ENCODE data around the gene TACC2.

TACC2 gene

DNA sequence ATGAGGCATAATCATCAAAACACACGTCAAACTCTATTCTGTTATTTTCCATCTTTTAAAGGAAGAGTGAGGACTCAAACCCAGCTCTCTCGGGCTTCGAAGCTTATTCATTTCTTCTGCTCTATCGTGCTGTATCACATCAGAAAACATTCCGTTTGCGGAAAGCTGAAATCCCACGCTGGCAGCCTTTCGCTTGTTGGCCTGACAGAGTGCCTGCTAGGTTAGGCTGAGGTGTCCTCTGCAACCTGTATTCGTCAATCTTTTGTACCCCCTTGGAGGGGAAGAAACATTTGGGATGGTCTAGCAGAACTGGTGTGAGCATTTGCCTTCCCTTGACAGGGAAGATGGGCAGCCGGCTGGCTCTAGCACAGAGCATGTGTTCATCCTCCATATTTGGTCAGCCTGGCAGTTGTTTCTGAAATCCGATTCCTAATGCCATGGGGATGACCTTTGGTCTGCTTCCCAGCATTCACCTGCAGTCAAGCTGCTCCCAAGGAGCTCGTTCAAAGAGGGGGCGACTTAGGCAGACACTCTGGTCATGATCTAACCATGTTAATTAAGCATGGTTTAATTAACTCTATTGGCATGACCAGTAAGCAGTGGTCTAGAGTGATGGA, 55.2 kb downstream of the TACC2 start:
- H3K4me3 ChIP-seq (ENCODE audit: low read depth, low read length), result no peak overlapping the region
- DNase-seq (ENCODE audit: low read depth), result no peak
- TF ChIP-seq, protein P1, sequence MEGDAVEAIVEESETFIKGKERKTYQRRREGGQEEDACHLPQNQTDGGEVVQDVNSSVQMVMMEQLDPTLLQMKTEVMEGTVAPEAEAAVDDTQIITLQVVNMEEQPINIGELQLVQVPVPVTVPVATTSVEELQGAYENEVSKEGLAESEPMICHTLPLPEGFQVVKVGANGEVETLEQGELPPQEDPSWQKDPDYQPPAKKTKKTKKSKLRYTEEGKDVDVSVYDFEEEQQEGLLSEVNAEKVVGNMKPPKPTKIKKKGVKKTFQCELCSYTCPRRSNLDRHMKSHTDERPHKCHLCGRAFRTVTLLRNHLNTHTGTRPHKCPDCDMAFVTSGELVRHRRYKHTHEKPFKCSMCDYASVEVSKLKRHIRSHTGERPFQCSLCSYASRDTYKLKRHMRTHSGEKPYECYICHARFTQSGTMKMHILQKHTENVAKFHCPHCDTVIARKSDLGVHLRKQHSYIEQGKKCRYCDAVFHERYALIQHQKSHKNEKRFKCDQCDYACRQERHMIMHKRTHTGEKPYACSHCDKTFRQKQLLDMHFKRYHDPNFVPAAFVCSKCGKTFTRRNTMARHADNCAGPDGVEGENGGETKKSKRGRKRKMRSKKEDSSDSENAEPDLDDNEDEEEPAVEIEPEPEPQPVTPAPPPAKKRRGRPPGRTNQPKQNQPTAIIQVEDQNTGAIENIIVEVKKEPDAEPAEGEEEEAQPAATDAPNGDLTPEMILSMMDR (IDR thresholded peaks at IDR 0.05; ENCODE audit: control insufficient read depth, extremely low read depth, insufficient read depth), result no peak

DNA sequence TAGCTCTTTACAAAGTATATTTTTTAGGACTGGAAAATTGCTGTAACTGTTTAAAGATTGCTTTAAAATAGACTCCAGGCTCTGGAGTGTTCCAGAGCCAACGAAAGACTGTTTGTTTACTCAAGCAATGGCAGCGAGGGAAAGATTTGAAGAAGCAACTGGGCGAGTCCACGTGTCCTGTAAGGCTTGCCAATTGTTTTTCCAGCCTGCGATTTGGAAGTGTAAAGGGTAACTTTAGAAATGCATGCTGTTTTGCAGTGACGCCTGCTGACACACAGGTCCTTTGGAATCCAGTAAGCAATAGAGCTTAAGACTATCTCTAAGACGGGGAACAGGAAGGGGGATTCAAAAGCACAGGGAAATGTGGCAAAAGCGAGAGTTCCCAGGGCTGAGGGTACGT, 55.8 kb downstream of the TACC2 start:
- H3K4me3 ChIP-seq (ENCODE audit: low read depth, low read length), result no peak overlapping the region
- TF ChIP-seq, protein P1 (IDR thresholded peaks at IDR 0.05; ENCODE audit: control insufficient read depth, extremely low read depth, insufficient read depth), result no peak
- DNase-seq (ENCODE audit: low read depth), result no peak

DNA sequence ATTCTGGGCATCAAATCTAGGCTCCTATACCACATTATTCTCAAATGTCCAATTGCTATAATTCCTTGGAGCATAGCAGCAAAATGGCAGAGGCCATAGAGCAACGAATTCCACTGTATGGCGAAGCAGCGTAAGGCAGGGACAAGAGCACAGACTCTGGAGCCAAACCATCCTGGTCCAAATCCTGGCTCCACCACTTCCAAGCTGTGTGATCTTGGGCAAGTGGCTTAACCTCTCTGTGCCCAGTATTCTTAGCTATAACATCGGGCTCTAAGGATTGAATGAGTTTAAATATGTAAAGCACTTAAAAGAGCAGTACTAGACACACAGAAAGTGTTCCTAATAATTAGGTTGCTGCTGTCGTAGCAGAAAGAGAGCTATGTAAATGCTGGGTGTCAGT, 56.2 kb downstream of the TACC2 start:
- no peak for DNase-seq (ENCODE audit: low read depth)
- TF ChIP-seq, protein P1 (IDR thresholded peaks at IDR 0.05; ENCODE audit: control insufficient read depth, extremely low read depth, insufficient read depth), result no peak
- no peak overlapping the region for H3K4me3 ChIP-seq (ENCODE audit: low read depth, low read length)

DNA sequence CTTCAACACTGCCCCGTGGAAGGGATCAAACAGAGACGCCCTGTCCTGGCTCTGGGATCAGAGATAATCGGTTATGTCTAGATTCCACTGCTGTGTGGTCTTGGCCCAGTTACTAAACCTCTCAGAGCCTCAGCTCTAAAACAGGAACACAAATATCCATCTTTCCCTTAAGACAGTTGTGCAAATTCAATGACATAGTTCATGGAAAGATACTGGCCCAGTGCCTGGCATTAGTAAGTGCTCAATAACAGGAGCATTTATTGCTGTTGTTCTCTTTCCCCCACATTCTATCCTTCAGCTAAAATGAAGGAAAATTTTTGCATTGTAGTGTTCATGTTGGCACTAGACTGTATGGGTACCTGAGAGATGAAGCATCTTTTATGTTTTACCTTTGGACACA, 58.6 kb downstream of the TACC2 start:
- H3K4me3 ChIP-seq (ENCODE audit: low read depth, low read length), result no peak overlapping the region
- TF ChIP-seq, protein P1 (IDR thresholded peaks at IDR 0.05; ENCODE audit: control insufficient read depth, extremely low read depth, insufficient read depth), result no peak

DNA sequence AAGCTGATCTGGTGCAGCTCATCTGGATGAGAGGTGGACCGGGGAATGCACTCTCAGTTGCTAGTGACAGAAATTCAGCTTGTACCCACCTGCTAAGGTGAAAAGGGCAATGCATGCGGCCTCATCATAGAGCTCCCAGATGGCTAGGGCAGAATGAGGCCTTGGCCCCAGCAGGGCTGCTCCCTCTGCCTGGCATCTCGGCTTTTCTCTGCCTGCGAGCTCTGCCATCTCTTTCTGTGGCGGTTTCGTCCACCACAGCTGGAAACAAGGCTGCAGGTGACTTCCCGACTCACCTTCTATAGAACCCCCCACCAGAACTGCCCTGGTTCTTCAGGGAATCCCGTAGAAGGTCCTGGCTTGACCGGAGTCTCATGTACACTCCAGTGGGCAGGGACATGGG, 60.1 kb downstream of the TACC2 start:
- H3K4me3 ChIP-seq (ENCODE audit: low read depth, low read length), result no peak overlapping the region
- TF ChIP-seq, protein P1 (IDR thresholded peaks at IDR 0.05; ENCODE audit: control insufficient read depth, extremely low read depth, insufficient read depth), result no peak
- no peak for DNase-seq (ENCODE audit: low read depth)

More for the DNA sequence above, 58.6 kb downstream of the TACC2 start:
- DNase-seq (ENCODE audit: low read depth), result no peak

DNA sequence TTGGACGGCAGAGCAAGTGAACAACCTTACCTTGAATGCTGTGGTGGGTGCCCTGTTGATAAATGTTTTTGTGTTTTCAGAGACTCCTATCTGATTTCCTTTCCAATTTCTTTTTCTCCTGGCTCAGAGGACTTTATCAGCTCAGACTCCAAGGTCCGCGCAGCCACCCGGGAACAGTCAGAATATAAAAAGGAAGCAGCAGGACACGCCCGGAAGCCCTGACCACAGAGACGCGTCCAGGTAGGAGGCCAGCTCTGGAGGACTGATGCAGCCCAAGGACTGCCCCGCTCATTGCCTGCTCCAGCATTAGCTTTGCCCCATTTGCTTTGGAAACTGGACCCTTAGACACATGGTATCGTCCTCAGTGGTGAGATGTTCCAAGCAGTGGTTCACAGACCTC, 61.3 kb downstream of the TACC2 start:
- H3K4me3 ChIP-seq (ENCODE audit: low read depth, low read length), result no peak overlapping the region
- no peak for DNase-seq (ENCODE audit: low read depth)
- TF ChIP-seq, protein P1 (IDR thresholded peaks at IDR 0.05; ENCODE audit: control insufficient read depth, extremely low read depth, insufficient read depth), result no peak

DNA sequence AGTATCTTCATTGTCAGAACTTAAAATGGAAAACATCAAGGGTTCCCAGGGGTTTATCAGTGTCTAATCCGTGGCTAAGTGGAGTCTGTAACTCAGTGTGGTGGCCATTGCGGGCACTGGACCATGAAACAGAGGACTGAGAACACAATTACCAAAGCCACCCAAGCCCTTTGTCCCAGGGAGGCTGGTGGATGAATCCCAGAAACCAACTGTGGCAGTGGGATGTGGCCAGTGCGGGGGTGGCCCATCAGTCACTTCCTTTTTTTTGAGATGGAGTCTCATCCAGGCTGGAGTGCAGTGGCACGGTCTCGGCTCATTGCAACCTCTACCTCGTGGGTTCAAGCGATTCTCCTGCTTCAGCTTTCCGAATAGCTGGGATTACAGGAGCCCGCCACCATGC, 61.8 kb downstream of the TACC2 start:
- H3K4me3 ChIP-seq (ENCODE audit: low read depth, low read length), result no peak overlapping the region
- no peak for DNase-seq (ENCODE audit: low read depth)
- TF ChIP-seq, protein P1 (IDR thresholded peaks at IDR 0.05; ENCODE audit: control insufficient read depth, extremely low read depth, insufficient read depth), result no peak

Measured in LNCaP clone FGC (cell line).